H4 (cell line): ENCODE results near the gene SLC3A2. TPM values are rescaled to one million over a fixed set of nuclear protein-coding genes. Genes with fewer than 3 reads are reported as not detected.

Experiments used
- DNase-seq: peaks from one replicate; pipeline ENCODE4 v3.0.0-alpha.2; 2015; ENCODE audit warnings: low spot score
- total RNA-seq: library from RNA; depleted of rRNA; stranded (reverse); fragments of >200 nt; shearing (Covaris generic); gene quantifications from 2 replicates; pipeline ENCODE4 v1.2.3, GENCODE V29; 2014

Gene SLC3A2
- total RNA-seq, 1 experiment from 2014 or later: 478 TPM

DNA sequence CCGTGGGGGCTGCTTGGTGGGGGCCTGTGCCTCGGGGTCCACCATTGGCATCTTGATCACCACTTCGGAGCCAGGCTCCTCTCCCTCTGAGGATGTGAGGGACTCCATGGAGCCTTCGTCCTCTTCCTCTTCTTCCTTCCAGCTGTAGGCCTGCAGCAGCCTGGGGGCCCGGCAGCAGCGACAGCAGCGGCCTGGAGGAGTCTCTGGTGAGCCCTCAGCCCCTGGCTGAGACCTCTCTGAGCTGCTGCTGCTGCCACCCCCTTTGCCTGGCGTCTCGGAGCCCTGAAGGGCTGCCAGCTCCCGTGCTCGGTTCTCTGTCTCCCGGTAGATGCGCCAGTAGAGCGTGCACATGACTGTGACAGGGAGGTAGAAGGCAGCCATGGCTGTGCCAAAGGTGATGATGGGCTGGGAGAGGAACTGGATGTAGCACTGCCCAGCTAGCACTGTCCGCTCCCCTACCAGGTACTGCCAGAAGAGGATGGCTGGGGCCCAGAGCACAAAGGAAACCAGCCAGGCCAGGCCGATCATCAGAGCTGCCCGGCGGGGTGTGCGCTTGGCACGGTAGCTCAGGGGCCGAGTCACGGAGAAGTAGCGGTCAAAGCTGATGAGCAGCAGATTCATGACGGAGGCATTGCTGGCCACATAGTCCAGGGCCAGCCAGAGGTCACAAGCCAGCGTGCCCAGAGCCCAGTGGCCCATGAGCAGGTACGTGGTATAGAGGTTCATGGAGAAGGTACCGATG lies 29.6 kb downstream of the SLC3A2 start:
- DNase-seq: no peak

DNA sequence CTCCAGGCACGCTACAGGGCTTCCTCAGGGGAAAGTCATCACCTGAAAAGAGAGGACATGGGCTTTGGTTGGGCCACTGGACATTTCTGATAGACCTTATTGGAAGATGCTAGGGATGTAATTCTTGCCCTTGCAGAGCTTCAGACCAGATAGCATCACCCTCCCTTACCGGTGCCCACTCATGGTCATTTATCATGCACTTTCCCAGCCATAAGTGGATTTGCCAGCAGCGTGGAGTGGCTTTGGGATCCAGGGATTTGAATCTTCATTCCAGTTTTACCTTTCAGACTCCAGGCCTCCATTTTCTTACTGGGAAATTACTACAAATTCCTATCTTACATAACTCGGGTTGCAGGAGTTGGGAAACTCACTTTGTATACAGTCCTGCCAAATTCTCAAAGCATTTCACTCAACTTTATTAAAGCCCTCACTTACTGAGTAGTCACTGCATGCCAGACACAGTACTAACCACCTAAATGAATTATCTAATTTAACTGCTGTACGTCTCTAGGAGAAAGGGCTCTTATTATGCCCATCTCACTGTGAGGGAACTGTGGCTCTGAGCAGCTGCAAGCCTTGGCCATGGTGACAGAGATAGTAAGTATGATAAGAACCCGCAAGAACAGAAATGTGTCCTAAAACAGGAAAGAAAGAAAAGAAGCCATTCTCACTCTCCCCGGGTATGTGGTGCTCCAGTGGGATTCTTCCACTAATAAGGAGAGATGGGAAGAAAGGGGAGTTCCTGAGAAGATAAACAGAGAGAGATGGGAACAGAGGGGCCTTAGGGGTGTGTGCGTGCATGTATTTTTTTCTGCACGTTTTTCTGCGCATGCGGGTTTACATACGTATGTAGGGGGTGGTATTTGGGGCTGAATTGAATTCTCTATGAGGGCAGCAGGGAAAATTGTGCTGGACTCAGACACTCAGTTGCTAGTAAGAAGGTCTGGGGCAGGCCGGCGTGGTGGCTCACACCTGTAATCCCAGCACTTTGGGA lies 30.7 kb downstream of the SLC3A2 start:
- no peak for DNase-seq

GRCh38 chr11:62912268-62912667 lies 31.6 kb downstream of the SLC3A2 start:
- DNase-seq: no peak

DNA sequence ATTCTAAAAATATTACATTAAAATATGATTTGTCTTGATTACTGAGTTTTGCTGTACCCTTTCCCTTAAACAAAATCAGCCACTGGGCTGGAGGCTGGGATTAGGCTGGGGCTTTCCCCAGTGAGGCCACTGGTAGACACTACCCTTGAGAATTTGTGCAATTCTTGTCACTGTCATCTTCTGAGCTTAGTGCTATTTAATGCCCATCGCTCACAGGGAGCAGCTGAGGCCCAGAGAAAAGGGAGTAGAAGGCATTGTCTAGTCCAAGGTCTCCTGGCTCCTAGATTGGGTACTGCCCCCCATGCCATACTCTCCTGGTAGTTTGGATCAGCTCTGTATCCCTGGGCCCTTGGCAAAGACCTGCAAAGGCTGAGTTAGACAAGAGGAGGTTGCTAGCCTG lies 33.7 kb downstream of the SLC3A2 start:
- no peak for DNase-seq

GRCh38 chr11:62917906-62918502 lies 37.3 kb downstream of the SLC3A2 start:
- DNase-seq: no peak

DNA sequence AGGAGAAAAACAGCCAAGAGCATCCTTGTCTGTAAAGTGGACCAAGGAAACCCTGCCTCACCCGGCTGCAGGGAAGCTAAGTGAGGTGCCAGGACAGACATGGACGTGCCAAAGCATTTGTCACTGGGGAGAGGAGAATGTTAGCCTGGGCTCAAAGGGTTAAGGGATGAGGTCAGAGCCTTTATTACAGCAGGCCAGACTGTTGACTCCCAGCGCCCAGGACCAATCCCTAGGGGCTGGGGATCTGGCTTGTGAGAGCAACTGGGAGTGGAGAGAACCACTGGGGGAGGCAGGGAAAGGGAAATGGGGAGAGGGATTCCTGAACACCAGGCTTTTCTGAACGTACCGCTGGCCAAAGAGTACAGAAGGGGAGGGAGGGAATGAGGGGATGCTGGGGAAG lies 37.8 kb downstream of the SLC3A2 start:
- DNase-seq: no peak

- no peak for DNase-seq
Measured at GRCh38 chr11:62919476-62919875, 38.8 kb downstream of the SLC3A2 start.

- DNase-seq: no peak
Measured at GRCh38 chr11:62919898-62920640, 39.4 kb downstream of the SLC3A2 start.

DNA sequence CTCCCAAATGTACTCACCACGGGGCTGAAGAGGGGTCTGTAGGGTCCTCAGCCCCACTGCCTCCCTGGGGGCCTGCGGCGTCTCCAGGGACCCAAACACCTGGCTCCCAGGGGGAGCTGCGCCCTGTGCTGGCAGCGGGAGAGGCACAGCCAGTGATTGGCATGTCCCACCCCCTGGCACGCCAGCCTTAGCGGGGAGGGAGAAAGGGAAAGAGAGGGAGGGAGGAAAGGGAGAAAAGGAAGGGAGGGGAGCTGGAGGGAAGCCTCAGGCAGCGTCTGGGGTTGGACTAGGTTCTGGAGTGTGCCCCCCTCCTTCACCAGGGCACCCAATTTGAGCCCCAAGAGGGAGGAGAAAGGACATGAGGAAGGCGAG lies 40.5 kb downstream of the SLC3A2 start, which contains the start of gene CHRM1:
TSS of gene CHRM1 (minus strand) at position 163 of the 372 bp plus-strand sequence. CDS start 10,263 bp downstream, outside the sequence.
- no peak for DNase-seq

- DNase-seq: no peak
Measured at GRCh38 chr11:62921573-62922188, 41.0 kb downstream of the SLC3A2 start.

DNA sequence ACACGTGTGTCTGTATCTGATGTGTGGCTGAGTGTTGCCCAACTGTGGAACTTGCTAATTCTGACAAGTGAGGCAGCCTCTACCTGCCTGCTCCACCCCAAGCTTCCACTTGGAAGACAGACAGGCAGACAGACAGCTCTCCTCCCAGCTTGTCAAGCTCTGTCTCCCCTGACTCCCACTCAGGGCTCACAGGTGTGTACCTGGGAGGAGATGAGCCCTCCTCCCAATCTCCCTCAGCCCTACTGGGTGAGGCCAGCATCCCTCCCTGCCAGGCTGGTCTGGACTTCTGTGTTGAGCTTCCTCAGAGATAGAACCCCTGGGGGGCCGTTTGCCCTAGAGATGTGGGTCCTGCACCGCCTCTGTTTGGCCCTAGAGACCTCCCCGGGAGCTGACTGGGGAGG lies 41.5 kb downstream of the SLC3A2 start:
- DNase-seq: no peak

DNA sequence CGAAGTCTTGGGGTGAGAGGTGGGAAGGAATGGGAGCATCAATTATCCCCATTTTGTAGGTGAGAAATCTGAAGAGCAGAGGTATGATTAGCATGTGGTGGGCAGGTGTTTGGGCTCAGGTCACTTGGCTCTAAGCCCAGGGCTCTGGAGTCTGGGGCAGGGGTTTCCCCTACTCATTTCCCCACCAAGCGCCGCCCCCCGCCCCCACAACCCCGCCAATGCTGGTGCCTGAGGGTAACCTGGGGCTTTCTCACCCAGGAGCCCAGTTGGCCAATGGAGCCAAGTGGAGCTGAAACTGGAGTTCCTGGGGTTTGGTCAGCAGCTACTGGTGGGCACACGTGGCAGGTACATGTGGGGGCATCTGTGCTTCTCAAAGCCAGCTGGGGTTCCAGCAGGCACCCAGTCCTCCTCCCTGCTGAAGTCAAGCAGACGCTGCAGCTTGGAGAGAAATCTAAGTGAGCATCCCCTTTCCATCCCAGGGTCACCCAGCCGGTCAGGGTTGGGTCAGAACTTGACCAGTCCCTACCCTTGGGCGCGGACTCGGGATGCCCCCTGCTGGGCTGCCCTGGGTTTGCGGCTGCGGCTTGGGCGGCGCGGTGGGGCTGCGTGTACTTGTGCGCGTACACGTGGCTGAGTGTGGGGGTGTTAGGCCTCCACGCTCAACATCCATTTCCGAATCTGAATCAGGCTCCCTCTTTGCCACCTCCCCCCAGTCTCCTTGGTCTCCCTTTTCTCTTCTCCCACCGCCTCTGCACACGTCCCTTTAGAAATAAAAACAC lies 42.1 kb downstream of the SLC3A2 start:
- no peak for DNase-seq

GRCh38 chr11:62923601-62924411 lies 43.1 kb downstream of the SLC3A2 start:
- no peak for DNase-seq

GRCh38 chr11:62925308-62925707 lies 44.6 kb downstream of the SLC3A2 start:
- no peak for DNase-seq

GRCh38 chr11:62925745-62926679 lies 45.3 kb downstream of the SLC3A2 start:
- DNase-seq: no peak

- DNase-seq: no peak
Measured at GRCh38 chr11:62926680-62927455, 46.2 kb downstream of the SLC3A2 start.

- no peak for DNase-seq
Measured at GRCh38 chr11:62928011-62928410, 47.3 kb downstream of the SLC3A2 start.

- no peak for DNase-seq
Measured at GRCh38 chr11:62930157-62930556, 49.5 kb downstream of the SLC3A2 start.
